Lower leg skin (tissue), 3 donors: Measurements from ENCODE around the gene MIPEP.

Source experiments
- CTCF ChIP-seq, 3 donors: fragments of 450-650 bp; IDR thresholded peaks; one replicate each; pipeline ENCODE4 v1.5.1; 2016; ENCODE audit warnings: antibody characterized with exemption in 3 of 3, mild to moderate bottlenecking in 3 of 3, moderate library complexity in 2 of 3
- POLR2A ChIP-seq, 2 donors: fragments of 450-650 bp; IDR thresholded peaks; one replicate each; pipeline ENCODE4 v1.6.1; 2016 to 2017; ENCODE audit warnings: antibody characterized with exemption in 2 of 2, mild to moderate bottlenecking in 1 of 2, moderate library complexity in 1 of 2

GRCh38 chr13:23749288-23749873 is 139.8 kb downstream of the MIPEP start:
- TF ChIP-seq CTCF (IDR thresholded peaks at IDR 0.05) (no peak), POLR2A (IDR thresholded peaks at IDR 0.05) (no peak)
